Measurements from ENCODE around the gene ZIC3.
"Not testable (repeated sequence)": the region's sequence is repeated elsewhere in the genome, so short reads cannot be mapped to it uniquely, and the experiment has no call there.

The ZIC3 gene

GRCh38 chrX:137565921-137566745 is at the start of gene ZIC3:
ZIC3 (plus strand) TSS chrX:137566127; CDS start chrX:137566692, 565 bp downstream.
- DNase-seq (ENCODE audit: low spot score): no peak

DNA sequence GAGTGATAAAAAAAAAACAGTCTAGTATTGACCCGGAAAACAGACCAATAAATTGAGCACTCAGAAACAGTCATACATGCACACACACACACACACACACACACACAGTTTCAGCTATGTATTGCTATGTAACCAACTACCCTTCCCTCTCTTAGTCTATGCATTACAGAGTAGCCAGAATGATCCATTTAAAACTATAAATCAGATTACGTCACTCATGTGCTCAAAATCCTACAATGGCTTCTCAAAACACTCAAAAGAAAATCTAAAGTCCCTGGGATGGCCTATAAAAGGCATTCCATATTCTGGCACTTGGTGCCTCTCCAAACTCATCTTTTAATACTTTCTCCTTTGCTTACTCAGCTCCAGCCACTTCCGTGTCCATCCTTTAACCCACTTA is 46.5 kb upstream of the ZIC3 start:
- DNase-seq (ENCODE audit: low spot score): no peak

- no peak for DNase-seq (ENCODE audit: low spot score)
These were observed 19.9 kb upstream of the ZIC3 start for GRCh38 chrX:137545711-137546651.

- DNase-seq (ENCODE audit: low spot score): no peak
These were observed 18.6 kb upstream of the ZIC3 start for GRCh38 chrX:137547291-137547690.

GRCh38 chrX:137548261-137548660 is 17.7 kb upstream of the ZIC3 start:
- no peak for DNase-seq (ENCODE audit: low spot score)

- DNase-seq (ENCODE audit: low spot score): no peak
These were observed 16.9 kb upstream of the ZIC3 start for GRCh38 chrX:137549073-137549472.

DNA sequence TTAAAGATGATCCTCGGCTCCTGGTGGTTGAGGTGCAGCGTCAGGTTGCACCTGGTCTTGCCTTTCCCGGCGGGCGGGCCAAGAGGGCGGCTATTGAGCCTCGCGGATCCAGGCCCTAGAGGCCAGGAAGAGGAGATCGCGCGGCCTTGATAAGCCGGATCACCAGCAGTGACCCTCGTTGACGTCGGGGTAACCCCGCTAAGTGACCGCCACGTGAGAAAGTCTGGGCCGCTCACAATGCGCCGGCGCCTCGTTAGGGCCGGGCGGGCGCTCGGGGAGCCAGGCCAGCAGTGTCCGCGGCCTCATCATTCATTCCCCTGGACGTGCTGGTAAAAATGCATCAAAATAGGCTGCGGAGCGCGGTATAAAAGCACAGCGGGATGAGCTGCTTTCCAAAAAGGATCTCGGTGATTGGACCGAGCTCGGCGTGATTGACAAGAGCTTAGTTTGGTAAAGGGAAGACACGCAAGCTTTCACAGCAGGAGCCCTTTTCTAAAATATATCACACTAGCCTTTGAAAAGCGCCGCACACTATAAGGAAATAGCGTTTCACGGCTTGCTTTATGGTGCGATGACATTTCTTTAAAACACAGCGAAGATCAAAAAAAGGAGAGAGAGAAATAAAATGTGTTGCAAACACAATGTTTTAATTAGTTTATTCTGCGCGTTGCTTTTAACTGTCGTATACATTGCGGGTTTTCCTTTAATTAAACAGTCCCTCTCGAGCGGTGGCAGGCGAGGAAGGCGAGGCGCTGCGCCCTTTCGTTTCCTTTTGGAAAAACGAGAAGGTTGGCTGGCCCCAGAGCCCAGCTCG is 15.9 kb upstream of the ZIC3 start:
- DNase-seq (ENCODE audit: low spot score): no peak

DNA sequence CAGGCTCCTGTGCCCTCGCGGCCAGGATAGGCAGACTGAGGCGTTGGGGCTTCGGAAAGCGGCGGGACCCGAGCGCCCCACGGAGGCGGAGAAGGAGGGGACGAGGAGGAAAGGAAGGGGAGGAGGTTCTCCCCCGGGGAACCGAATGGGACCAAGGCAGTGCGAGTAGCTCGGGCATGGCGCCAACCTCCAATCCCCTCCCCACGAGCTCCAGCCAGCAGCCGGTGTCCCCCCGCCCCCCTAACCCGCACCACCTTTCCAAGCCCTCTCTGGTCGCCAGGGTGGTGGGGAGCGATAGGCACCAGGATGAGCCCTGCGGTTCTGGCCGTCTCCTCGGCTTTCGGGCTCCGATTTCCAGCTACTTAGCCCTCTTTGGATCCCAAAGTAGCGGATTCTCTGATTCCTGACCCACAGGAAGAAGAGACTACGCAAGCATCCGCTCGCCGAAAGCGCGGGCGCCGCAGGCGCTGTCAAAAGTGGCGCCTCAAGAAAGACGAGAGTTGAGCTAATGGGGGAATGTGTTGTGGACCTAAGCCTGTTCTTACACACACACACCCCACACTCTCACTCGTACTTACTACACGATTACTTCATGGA is 15.2 kb upstream of the ZIC3 start:
- DNase-seq (ENCODE audit: low spot score): no peak

DNA sequence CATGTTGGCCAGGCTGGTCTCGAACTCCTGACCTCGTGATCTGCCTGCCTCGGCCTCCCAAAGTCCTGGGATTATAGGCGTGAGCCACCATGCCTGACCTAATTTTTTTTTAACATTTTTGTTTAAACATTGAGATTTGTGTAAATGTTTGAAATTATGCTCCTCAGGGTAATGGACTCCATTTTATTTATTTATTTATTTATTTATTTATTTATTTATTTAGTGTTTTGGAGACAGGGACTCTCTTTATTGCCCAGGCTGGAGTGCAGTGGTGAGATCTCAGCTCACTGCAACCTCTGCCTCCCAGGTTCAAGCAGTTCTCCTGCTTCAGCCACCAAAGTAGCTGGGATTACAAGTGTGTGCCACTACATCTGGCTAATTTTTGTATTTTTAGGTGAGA is 13.8 kb upstream of the ZIC3 start:
- DNase-seq (ENCODE audit: low spot score): not testable (repeated sequence)

DNA sequence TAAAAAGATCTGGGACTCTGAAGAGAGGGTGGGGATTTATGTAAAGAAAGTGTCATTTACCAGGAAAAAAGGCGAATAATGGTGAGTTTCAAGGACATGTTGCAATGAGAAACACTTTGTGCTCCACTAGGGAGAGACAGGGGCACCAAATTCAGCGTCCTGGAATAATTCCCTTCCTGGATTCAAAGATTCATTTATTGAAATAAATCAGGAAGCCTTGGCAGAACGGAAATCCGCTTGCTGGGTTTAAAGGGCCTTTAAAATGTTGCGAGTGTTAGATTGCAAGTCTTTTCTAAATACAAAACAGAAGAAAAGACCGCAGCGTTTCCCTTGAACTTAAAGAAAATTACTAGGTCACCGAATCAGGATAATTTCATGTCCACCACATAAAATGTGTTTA is 3.8 kb upstream of the ZIC3 start:
- DNase-seq (ENCODE audit: low spot score): no peak

GRCh38 chrX:137563681-137564651 is 2.0 kb upstream of the ZIC3 start:
- no peak for DNase-seq (ENCODE audit: low spot score)

GRCh38 chrX:137565318-137565904 is 516 bp upstream of the ZIC3 start:
- no peak for DNase-seq (ENCODE audit: low spot score)

DNA sequence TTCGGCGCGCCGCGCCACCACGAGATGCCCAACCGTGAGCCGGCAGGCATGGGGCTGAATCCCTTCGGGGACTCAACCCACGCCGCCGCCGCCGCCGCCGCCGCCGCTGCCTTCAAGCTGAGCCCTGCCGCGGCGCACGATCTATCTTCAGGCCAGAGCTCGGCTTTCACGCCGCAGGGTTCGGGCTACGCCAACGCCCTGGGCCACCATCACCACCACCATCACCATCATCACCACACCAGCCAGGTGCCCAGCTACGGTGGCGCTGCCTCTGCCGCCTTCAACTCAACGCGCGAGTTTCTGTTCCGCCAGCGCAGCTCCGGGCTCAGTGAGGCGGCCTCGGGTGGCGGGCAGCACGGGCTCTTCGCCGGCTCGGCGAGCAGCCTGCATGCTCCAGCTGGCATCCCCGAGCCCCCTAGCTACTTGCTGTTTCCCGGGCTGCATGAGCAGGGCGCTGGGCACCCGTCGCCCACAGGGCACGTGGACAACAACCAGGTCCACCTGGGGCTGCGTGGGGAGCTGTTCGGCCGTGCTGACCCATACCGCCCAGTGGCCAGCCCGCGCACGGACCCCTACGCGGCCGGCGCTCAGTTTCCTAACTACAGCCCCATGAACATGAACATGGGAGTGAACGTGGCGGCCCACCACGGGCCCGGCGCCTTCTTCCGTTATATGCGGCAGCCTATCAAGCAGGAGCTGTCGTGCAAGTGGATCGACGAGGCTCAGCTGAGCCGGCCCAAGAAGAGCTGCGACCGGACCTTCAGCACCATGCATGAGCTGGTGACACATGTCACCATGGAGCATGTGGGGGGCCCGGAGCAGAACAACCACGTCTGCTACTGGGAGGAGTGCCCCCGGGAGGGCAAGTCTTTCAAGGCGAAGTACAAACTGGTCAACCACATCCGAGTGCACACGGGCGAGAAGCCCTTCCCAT is 1.1 kb downstream of the ZIC3 start:
- no peak for DNase-seq (ENCODE audit: low spot score)

DNA sequence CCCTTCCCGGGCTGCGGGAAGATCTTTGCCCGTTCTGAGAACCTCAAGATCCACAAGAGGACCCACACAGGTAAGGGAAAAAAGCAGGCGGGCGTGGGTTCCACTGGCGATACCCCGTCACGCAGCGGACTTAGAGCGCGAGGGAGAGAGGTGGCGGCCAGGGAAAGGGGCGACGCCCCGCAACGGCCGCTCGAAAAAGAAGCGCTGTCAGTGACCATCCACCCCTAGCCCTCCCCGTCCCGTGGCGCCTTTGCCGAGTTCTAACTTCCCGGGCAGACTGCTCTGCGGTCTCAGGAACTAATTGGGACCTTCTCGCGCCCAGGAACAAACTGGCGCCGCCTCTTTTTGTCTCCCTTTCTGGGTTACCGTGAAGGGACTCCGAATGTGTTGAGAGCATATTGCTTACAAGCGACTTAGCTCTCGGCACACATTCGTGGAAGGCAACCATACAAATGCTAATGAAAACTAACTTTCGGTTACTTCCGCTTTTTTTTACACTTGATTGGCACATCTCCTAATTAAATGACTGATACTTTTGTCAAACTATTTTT is 1.8 kb downstream of the ZIC3 start:
- DNase-seq (ENCODE audit: low spot score): no peak

DNA sequence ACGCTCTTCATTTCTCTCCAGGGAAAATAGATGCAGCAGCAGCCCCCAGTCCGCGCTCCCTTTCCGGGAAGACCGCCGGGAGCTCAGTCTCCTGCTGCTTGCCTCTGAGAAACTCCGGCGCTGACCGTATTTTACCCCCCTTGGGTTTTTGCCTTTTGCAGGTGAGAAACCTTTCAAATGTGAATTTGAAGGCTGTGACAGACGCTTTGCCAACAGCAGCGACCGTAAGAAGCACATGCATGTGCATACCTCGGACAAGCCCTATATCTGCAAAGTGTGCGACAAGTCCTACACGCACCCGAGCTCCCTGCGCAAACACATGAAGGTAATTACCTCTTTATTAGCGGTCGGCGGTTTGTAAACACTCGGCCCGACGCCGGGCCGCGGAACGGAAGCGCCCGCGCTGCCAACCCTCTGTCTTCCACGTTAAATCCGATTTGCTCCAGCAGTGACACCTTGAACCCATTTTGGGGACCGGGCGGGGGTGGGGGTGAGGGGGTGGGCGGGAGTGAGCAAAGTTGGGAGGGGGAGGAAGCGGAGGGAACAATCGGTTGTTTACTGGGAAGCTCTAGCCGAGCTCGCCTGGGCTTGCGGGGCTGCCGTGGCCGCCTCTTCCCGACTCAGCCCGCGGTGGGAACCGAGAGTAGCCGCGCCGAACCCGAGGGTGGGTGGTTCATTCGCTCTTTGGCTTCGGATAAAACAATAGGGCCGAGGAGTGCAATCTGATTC is 3.0 kb downstream of the ZIC3 start:
- DNase-seq (ENCODE audit: low spot score): no peak

DNA sequence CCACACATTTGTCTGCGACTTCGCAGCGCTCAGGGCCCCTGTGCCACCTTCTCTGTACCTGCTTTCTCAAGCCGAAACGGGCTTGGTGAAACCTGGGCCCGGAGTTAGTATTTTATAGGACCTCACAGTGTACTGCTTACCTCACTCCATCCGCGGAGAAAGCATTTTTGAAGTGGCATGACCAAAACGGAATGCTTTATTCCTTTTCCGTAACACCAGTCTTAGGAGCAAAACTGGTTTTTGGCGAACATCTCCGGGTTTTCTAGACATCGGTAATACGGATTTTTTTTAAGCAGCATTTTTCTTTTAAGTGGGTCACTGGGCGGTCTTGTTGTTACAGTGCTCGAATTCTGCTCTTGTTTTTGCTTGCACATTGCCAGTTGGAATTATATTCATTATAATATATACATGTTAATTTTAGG is 3.6 kb downstream of the ZIC3 start:
- DNase-seq (ENCODE audit: low spot score): no peak

DNA sequence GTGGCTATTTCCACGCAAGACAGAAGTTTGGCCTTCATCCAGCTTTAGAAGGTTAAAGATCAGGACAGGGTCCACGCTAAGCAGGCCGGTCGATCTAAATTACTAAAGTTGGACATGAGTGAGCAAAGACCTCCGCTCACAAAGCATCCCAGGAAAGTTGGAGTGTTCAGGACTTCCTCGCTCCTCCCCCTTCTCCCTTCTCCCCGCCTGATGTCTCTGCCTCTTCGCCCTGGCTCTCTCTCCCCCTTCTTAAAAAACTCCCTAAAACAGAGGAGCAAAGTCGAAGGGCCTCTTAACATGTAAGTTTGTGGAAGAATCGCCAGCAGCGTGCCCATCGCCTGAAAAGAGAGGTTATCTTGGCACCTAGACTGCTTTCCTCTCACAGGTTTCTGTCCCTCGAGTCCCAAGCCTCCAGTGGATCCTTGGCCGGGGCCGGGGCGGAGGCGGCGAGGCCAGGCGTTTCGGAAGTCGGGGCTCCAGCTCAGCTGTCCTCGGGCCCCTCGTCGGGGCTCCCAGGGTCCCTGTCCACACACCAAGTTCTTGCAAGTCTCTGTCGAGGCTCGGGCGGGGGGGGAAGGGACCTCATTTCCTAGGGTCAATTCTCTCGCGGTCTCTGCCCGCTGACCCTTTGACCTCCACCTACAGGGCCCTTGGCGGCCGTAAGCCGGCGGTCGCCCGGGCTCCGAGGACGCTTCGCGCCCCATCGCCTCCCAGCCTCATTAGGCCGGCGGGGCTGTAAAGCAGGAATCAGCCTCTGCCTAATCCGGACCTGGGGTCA is 7.6 kb downstream of the ZIC3 start:
- no peak for DNase-seq (ENCODE audit: low spot score)

Measured in RKO (cell line).